K562 (cell line): ENCODE results near the gene CDKL5. TPM values are rescaled to one million over a fixed set of nuclear protein-coding genes. Genes with fewer than 3 reads are reported as not detected.

Experiments used
- BRD4 ChIP-seq: fragments of 200-600 bp; sonication (generic); IDR thresholded peaks from 2 replicates; pipeline ENCODE4 v1.6.1; 2017; ENCODE audit warnings: inconsistent platforms
- CEBPZ ChIP-seq: fragments of 150-350 bp; IDR thresholded peaks from 2 replicates; pipeline ENCODE4 v1.6.1; 2014; ENCODE audit warnings: low read depth, mild to moderate bottlenecking, low read length, borderline replicate concordance
- CHD2 ChIP-seq: IDR thresholded peaks from 2 replicates; pipeline ENCODE4 v1.6.1; 2011; ENCODE audit warnings: low read depth, low read length
- ELF4 ChIP-seq: fragments of 450-650 bp; formaldehyde crosslinking; IDR thresholded peaks from 2 replicates; pipeline ENCODE4 v1.4.0; 2022; ENCODE audit warnings: missing genetic modification characterization
- FOXJ3 ChIP-seq: sonication (generic); formaldehyde crosslinking; IDR thresholded peaks from 2 replicates; pipeline ENCODE4 v1.4.0; 2020; ENCODE audit warnings: mild to moderate bottlenecking, missing genetic modification reagents
- GTF2B ChIP-seq: IDR thresholded peaks from 2 replicates; pipeline ENCODE4 v1.6.1; 2011; ENCODE audit not compliant: insufficient read length; ENCODE audit errors: extremely low read depth
- HDAC8 ChIP-seq: fragments of 450-650 bp; IDR thresholded peaks from 2 replicates; pipeline ENCODE4 v1.6.1; 2016; ENCODE audit warnings: mild to moderate bottlenecking, missing genetic modification characterization, moderate library complexity, missing compliant biosample characterization
- KAT2B ChIP-seq: IDR thresholded peaks from one replicate; pipeline ENCODE4 v1.6.1; 2012; ENCODE audit warnings: low read depth, mild to moderate bottlenecking, control low read depth, inconsistent platforms, low read length, moderate library complexity
- KDM1A ChIP-seq, 2 experiments: fragments of 450-650 bp; IDR thresholded peaks; 2 replicates each; pipeline ENCODE4 v1.6.1; 2016; ENCODE audit warnings: mild to moderate bottlenecking in 2 of 2
- KLF1 ChIP-seq: fragments of 450-650 bp; IDR thresholded peaks from 2 replicates; pipeline ENCODE4 v1.6.1; 2016; ENCODE audit warnings: missing genetic modification characterization, missing compliant biosample characterization
- L3MBTL2 ChIP-seq: fragments of 450-650 bp; IDR thresholded peaks from 2 replicates; pipeline ENCODE4 v1.6.1; 2016; ENCODE audit warnings: mild to moderate bottlenecking, moderate library complexity
- LCOR ChIP-seq: sonication (generic); formaldehyde crosslinking; IDR thresholded peaks from 2 replicates; pipeline ENCODE4 v1.8.0; 2022; ENCODE audit warnings: mild to moderate bottlenecking, missing genetic modification reagents
- MAZ ChIP-seq, 2 experiments: fragments of 450-650 bp in 1 of 2; sonication (generic) in 1 of 2; formaldehyde crosslinking; IDR thresholded peaks in 1 of 2; conservative IDR thresholded peaks in 1 of 2; 2 replicates each; pipeline versions ENCODE4 v1.4.0 to v1.5.0; 2020; ENCODE audit warnings: mild to moderate bottlenecking in 1 of 2, missing genetic modification reagents in 1 of 2
- MYNN ChIP-seq, 2 experiments: sonication (generic); formaldehyde crosslinking in 1 of 2; IDR thresholded peaks; 2 replicates each; pipeline versions ENCODE4 v1.5.0 to v1.6.1; 2016 to 2020; ENCODE audit warnings: antibody characterized with exemption in 1 of 2, missing genetic modification reagents in 1 of 2
- PHF8 ChIP-seq: fragments of 200-600 bp; sonication (generic); IDR thresholded peaks from 2 replicates; pipeline ENCODE4 v1.6.1; 2012; ENCODE audit warnings: mixed run types, mild to moderate bottlenecking, inconsistent platforms, low read length, moderate library complexity, borderline replicate concordance
- POLR2B ChIP-seq: fragments of 450-650 bp; IDR thresholded peaks from 2 replicates; pipeline ENCODE4 v1.6.1; 2018; ENCODE audit warnings: low read depth; ENCODE audit not compliant: partially characterized antibody
- SRSF7 ChIP-seq: fragments of 200-400 bp; formaldehyde crosslinking; optimal IDR thresholded peaks from 2 replicates; pipeline ENCODE3; 2017; ENCODE audit warnings: mild to moderate bottlenecking, low read depth, low read length
- ZKSCAN3 ChIP-seq: fragments of 250-450 bp; sonication (Bioruptor Pico); IDR thresholded peaks from 2 replicates; pipeline ENCODE4 v1.4.0; 2020
- polyA plus RNA-seq, 8 experiments: library from polyadenylated mRNA; depleted of rRNA in 4 of 8; stranded (reverse) in 5 of 8; unstranded in 3 of 8; fragments of >200 nt; fragmentation: Nextera tagmentation in 2 of 8; fragmentation: Illumina TruSeq in 1 of 8; extraction: Ambion mirVana in 2 of 8; extraction: Trizol in 1 of 8; gene quantifications; 2 replicates each; pipeline versions ENCODE4 v1.2.1 to v1.2.3, GENCODE V29; 2011 to 2014; ENCODE audit warnings: inconsistent platforms in 1 of 8, missing spikeins in 1 of 8
- total RNA-seq, 7 experiments: library from RNA; depleted of rRNA in 6 of 7; stranded (reverse); fragments of >200 nt in 6 of 7; fragmentation: Illumina TruSeq in 2 of 7; extraction: Trizol in 2 of 7; gene quantifications; 2 replicates each; pipeline versions ENCODE4 v1.2.1 to v1.2.3, GENCODE V29; 2011 to 2021; ENCODE audit warnings: low replicate concordance in 1 of 7
- TF ChIP-seq, protein P1 (sequence below): fragments of 450-650 bp; IDR thresholded peaks from 2 replicates; pipeline ENCODE4 v1.6.1; 2014; ENCODE audit warnings: low read depth, mild to moderate bottlenecking, moderate library complexity, borderline replicate concordance
- TF ChIP-seq, protein P2 (sequence below), 2 experiments: IDR thresholded peaks; 2 replicates each; pipeline ENCODE4 v1.6.1; 2011; ENCODE audit warnings: borderline replicate concordance in 1 of 2, control low read depth in 1 of 2, low read depth in 1 of 2, low read length in 1 of 2, mild to moderate bottlenecking in 1 of 2, mixed read lengths in 1 of 2, moderate library complexity in 1 of 2; ENCODE audit not compliant: insufficient read depth in 1 of 2, insufficient read length in 1 of 2, poor library complexity in 1 of 2, severe bottlenecking in 1 of 2; ENCODE audit errors: extremely low read depth in 1 of 2

Gene CDKL5
- total and polyA plus RNA-seq, 9 of the 15 experiments (the other 6 are each of a cell fraction or from before 2014, with no cell fraction given): under 0.01 to 0.21 (median 0.04) TPM

DNA sequence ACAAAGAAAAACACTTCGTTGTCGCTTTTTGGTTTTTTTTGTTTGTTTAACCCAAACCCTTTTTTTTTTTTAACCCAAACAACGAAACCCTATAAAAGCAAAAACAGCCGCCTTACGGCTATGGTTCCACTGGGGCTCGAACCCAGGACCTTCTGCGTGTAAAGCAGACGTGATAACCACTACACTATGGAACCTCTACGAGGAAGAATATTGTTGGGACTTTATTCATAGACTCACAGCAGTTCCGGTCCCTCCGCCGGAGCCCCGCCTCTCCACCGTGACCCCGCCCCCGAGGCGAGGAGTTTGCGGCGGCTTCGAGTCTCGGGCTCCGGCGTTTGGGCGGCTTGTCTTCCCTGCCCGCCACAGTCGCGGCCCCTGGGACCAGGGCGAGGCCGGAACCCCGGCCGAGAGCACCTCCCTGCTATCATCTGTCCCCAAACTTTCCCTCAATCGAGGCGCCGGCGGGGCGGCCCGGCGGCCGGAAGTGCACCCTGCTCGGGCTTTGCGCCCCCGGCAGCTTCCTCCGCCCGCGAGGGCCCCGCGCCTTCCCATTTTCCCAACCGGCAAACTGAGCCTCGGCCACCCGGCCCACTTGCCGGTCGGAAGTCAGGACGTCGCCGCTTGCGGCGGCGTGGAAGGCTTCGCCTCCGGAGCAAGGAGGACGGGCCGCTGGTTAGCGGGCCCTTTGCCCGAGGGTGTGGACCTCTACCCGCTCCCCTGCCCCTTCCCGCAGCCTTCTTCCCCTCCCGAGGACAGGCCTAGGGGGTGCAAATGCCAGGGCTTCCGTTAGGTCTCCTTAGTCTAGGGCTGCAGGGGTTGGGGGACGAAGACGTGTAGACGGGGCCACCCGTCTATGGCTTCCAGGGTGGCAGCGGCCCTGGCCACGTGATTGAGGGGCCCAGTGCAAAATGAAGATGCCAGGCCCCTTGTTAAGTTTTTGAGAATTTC lies 249.7 kb downstream of the CDKL5 start (continued):
- TF ChIP-seq, protein P1, sequence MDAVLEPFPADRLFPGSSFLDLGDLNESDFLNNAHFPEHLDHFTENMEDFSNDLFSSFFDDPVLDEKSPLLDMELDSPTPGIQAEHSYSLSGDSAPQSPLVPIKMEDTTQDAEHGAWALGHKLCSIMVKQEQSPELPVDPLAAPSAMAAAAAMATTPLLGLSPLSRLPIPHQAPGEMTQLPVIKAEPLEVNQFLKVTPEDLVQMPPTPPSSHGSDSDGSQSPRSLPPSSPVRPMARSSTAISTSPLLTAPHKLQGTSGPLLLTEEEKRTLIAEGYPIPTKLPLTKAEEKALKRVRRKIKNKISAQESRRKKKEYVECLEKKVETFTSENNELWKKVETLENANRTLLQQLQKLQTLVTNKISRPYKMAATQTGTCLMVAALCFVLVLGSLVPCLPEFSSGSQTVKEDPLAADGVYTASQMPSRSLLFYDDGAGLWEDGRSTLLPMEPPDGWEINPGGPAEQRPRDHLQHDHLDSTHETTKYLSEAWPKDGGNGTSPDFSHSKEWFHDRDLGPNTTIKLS: no peak
- TF ChIP-seq POLR2B (no peak), SRSF7 (no peak), L3MBTL2 (peak; percentile 70; the same call in 1 of the 2 replicates), HDAC8 (tag) (no peak), MYNN (IDR thresholded peaks at IDR 0.05) (no peak), MYNN (CRISPR knock-in tag; IDR thresholded peaks at IDR 0.05) (no peak), MAZ (CRISPR knock-in tag; conservative IDR thresholded peaks at IDR 0.05 in 1 of 2, IDR thresholded peaks at IDR 0.05 in 1 of 2) (peak in 1 of 2 experiments; percentile 64; a peak in 3 of 4 replicates), GTF2B (no peak), KLF1 (peak; percentile 56; the same call in 1 of the 2 replicates), BRD4 (peak; percentile 78; the same call in 1 of the 2 replicates), PHF8 (peak; percentile 47; the same call in 1 of the 2 replicates), KDM1A (IDR thresholded peaks at IDR 0.05) (peak in 1 of 2 experiments; percentile 45; a peak in 2 of 4 replicates), LCOR (CRISPR knock-in tag) (no peak), KAT2B (no peak), CEBPZ (no peak), ELF4 (CRISPR knock-in tag) (no peak), FOXJ3 (no peak), CHD2 (no peak), ZKSCAN3 (no peak)
- TF ChIP-seq, protein P2, sequence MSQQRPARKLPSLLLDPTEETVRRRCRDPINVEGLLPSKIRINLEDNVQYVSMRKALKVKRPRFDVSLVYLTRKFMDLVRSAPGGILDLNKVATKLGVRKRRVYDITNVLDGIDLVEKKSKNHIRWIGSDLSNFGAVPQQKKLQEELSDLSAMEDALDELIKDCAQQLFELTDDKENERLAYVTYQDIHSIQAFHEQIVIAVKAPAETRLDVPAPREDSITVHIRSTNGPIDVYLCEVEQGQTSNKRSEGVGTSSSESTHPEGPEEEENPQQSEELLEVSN (IDR thresholded peaks at IDR 0.05; ENCODE audit: borderline replicate concordance in 1 of 2, extremely low read depth in 1 of 2, insufficient read depth in 1 of 2, insufficient read length in 1 of 2, low read depth in 1 of 2, low read length in 1 of 2, poor library complexity in 1 of 2, severe bottlenecking in 1 of 2): peak in 1 of 2 experiments; percentile 15
